Large intestine (tissue), 3 donors: ENCODE data around the gene DNAJA3. TPM values are rescaled to one million over a fixed set of nuclear protein-coding genes. Genes with fewer than 3 reads are reported as not detected.

Experiments
- DNase-seq, 2 donors: peaks; one replicate each; pipeline versions ENCODE4 v3.0.0 to v3.0.0-alpha.2; 2013
- H3K27ac ChIP-seq: one replicate; pipeline ENCODE4 v1.5.1; 2013; ENCODE audit warnings: low read length
- H3K27me3 ChIP-seq: 2 replicates; pipeline ENCODE4 v1.6.1; 2013; ENCODE audit warnings: low read length; ENCODE audit not compliant: control insufficient read depth, insufficient read depth
- H3K36me3 ChIP-seq: 2 replicates; pipeline ENCODE4 v1.6.1; 2013; ENCODE audit warnings: low read length; ENCODE audit not compliant: control insufficient read depth, insufficient read depth
- H3K4me1 ChIP-seq: one replicate; pipeline ENCODE4 v1.6.1; 2013; ENCODE audit warnings: low read length; ENCODE audit not compliant: control insufficient read depth, insufficient read depth
- H3K4me3 ChIP-seq: one replicate; pipeline ENCODE4 v1.5.1; 2013; ENCODE audit warnings: low read length
- H3K9me3 ChIP-seq: one replicate; pipeline ENCODE4 v1.6.1; 2013; ENCODE audit warnings: mild to moderate bottlenecking, low read depth, low read length, moderate library complexity; ENCODE audit not compliant: control insufficient read depth
- WGBS: methylation state at CpG from one replicate; pipeline ENCODE4 v1.1.5; 2013; ENCODE audit warnings: low lambda C conversion rate; ENCODE audit not compliant: insufficient coverage; 5-methylcytosine and 5-hydroxymethylcytosine counted together
- polyA plus RNA-seq: library from polyadenylated mRNA; unstranded; fragments of 120-200 nt; gene quantifications from one replicate; pipeline ENCODE4 v1.2.1, GENCODE V29; 2013

Gene DNAJA3
- polyA plus RNA-seq, 1 donor: 46.0 TPM

- no peaks in the 10 kb centered on the region for H3K36me3 ChIP-seq
- no peak for DNase-seq
- H3K4me3 ChIP-seq: no peak overlapping the region
- no peak overlapping the region for H3K27ac ChIP-seq
- 100% methylated on average over 1 of the region's 7 CpGs for WGBS
- peaks cover 31% of the 10 kb centered on the region for H3K4me1 ChIP-seq
- no peaks in the 10 kb centered on the region for H3K27me3 ChIP-seq
- no peaks in the 10 kb centered on the region for H3K9me3 ChIP-seq
Observed at GRCh38 chr16:4419402-4419959, 6.2 kb upstream of the DNAJA3 start.

- 63% methylated on average over 1 of the region's 8 CpGs for WGBS
- Histone ChIP-seq H3K9me3 (no peaks in the 10 kb centered on the region), H3K36me3 (no peaks in the 10 kb centered on the region), H3K27me3 (no peaks in the 10 kb centered on the region), H3K27ac (peak overlapping the region; percentile 59), H3K4me1 (peaks cover 24% of the 10 kb centered on the region), H3K4me3 (no peak overlapping the region)
- DNase-seq: no peak
Observed at GRCh38 chr16:4420505-4421105, 5.1 kb upstream of the DNAJA3 start.

GRCh38 chr16:4426021-4426684, 485 bp downstream of the DNAJA3 start:
- H3K27ac ChIP-seq: peak overlapping the region; percentile 74
- DNase-seq: no peak
- peaks cover 9% of the 10 kb centered on the region for H3K36me3 ChIP-seq
- WGBS: no CpG with 5 or more reads among the region's 31 CpGs
- peaks cover 11% of the 10 kb centered on the region for H3K4me1 ChIP-seq
- no peaks in the 10 kb centered on the region for H3K27me3 ChIP-seq
- peak overlapping the region; percentile 85 for H3K4me3 ChIP-seq
- no peaks in the 10 kb centered on the region for H3K9me3 ChIP-seq

GRCh38 chr16:4426722-4427372, 1.2 kb downstream of the DNAJA3 start:
- H3K4me3 ChIP-seq: peak overlapping the region; percentile 85

GRCh38 chr16:4428500-4428899, 2.8 kb downstream of the DNAJA3 start:
- Histone ChIP-seq H3K4me3 (no peak overlapping the region), H3K4me1 (peaks cover 11% of the 10 kb centered on the region), H3K27ac (no peak overlapping the region), H3K27me3 (no peaks in the 10 kb centered on the region), H3K36me3 (peaks cover 19% of the 10 kb centered on the region), H3K9me3 (no peaks in the 10 kb centered on the region)
- WGBS: no CpG with 5 or more reads among the region's 7 CpGs
- DNase-seq: no peak

More at GRCh38 chr16:4426722-4427372, 1.2 kb downstream of the DNAJA3 start:
- peaks cover 14% of the 10 kb centered on the region for H3K36me3 ChIP-seq
- H3K9me3 ChIP-seq: no peaks in the 10 kb centered on the region
- peaks cover 11% of the 10 kb centered on the region for H3K4me1 ChIP-seq
- no peak for DNase-seq
- WGBS: no CpG with 5 or more reads among the region's 12 CpGs
- H3K27ac ChIP-seq: peak overlapping the region; percentile 74
- H3K27me3 ChIP-seq: no peaks in the 10 kb centered on the region

- Histone ChIP-seq H3K4me1 (peaks cover 7% of the 10 kb centered on the region), H3K4me3 (no peak overlapping the region), H3K27ac (no peak overlapping the region), H3K36me3 (peaks cover 35% of the 10 kb centered on the region), H3K9me3 (no peaks in the 10 kb centered on the region), H3K27me3 (no peaks in the 10 kb centered on the region)
- 77% methylated on average over 4 of the region's 9 CpGs for WGBS
- no peak for DNase-seq
Observed at GRCh38 chr16:4431023-4431422, 5.4 kb downstream of the DNAJA3 start.

- H3K9me3 ChIP-seq: no peaks in the 10 kb centered on the region
- H3K4me3 ChIP-seq: no peak overlapping the region
- WGBS: 100% methylated on average over 1 of the region's 4 CpGs
- H3K27me3 ChIP-seq: no peaks in the 10 kb centered on the region
- H3K36me3 ChIP-seq: peaks cover 54% of the 10 kb centered on the region
- DNase-seq: no peak
- no peak overlapping the region for H3K27ac ChIP-seq
- H3K4me1 ChIP-seq: no peaks in the 10 kb centered on the region
Observed at GRCh38 chr16:4433228-4433627, 7.6 kb downstream of the DNAJA3 start.

- Histone ChIP-seq H3K27ac (no peak overlapping the region), H3K36me3 (peaks cover 57% of the 10 kb centered on the region), H3K4me3 (no peak overlapping the region), H3K9me3 (no peaks in the 10 kb centered on the region), H3K27me3 (no peaks in the 10 kb centered on the region), H3K4me1 (no peaks in the 10 kb centered on the region)
- WGBS: 69% methylated on average over 3 of the region's 12 CpGs
- no peak for DNase-seq
Observed at GRCh38 chr16:4433914-4434787, 8.5 kb downstream of the DNAJA3 start.

- Histone ChIP-seq H3K9me3 (no peaks in the 10 kb centered on the region), H3K4me3 (no peak overlapping the region), H3K27me3 (no peaks in the 10 kb centered on the region), H3K27ac (no peak overlapping the region), H3K36me3 (peaks cover 64% of the 10 kb centered on the region), H3K4me1 (no peaks in the 10 kb centered on the region)
- no CpG with 5 or more reads among the region's 8 CpGs for WGBS
- DNase-seq: no peak
Observed at GRCh38 chr16:4435337-4436067, 9.8 kb downstream of the DNAJA3 start.
